Keratinocyte (primary cell): Measurements from ENCODE around the gene ATP8B1. TPM values are rescaled to one million over a fixed set of nuclear protein-coding genes. Genes with fewer than 3 reads are reported as not detected.

Experiments used
- DNase-seq: peaks from one replicate; pipeline ENCODE4 v3.0.0-alpha.2; 2011; ENCODE audit warnings: low read depth, missing footprints, low spot score
- FAIRE-seq: peaks from 2 replicates; lab custom pipeline; 2011; peaks lifted over from hg19 to GRCh38; lab: Jason Lieb, UNC
- H2AFZ ChIP-seq: 2 replicates; pipeline ENCODE4 v1.6.0; 2012; ENCODE audit warnings: low read length, control low read depth, inconsistent platforms; ENCODE audit not compliant: control insufficient read depth
- H3K27ac ChIP-seq: 2 replicates; pipeline ENCODE4 v1.5.1; 2011; ENCODE audit warnings: low read length; ENCODE audit not compliant: control insufficient read depth, insufficient read depth
- H3K27me3 ChIP-seq: 3 replicates; pipeline ENCODE4 v1.6.0; 2011; ENCODE audit warnings: low read length; ENCODE audit not compliant: control insufficient read depth, insufficient read depth; ENCODE audit errors: extremely low read depth
- H3K36me3 ChIP-seq, 2 experiments: 2 replicates in 1 of 2; 3 replicates in 1 of 2; pipeline ENCODE4 v1.5.1; 2011; ENCODE audit warnings: low read length in 2 of 2, mild to moderate bottlenecking in 1 of 2; ENCODE audit not compliant: control insufficient read depth in 2 of 2, insufficient read depth in 2 of 2; ENCODE audit errors: extremely low read depth in 1 of 2
- H3K4me1 ChIP-seq: 3 replicates; pipeline ENCODE4 v1.5.1; 2011; ENCODE audit warnings: low read length; ENCODE audit not compliant: control insufficient read depth, insufficient read depth; ENCODE audit errors: extremely low read depth
- H3K4me2 ChIP-seq: 3 replicates; pipeline ENCODE4 v1.6.0; 2011; ENCODE audit warnings: low read depth, low read length; ENCODE audit not compliant: control insufficient read depth, insufficient read depth; ENCODE audit errors: extremely low read depth
- H3K4me3 ChIP-seq, 3 experiments: fragments of 200-600 bp in 1 of 3; sonication (generic) in 1 of 3; 2 replicates in 2 of 3; 3 replicates in 1 of 3; pipeline ENCODE4 v1.5.1; 2011 to 2016; ENCODE audit warnings: low read length in 3 of 3, mild to moderate bottlenecking in 3 of 3, control low read depth in 2 of 3, inconsistent platforms in 1 of 3, low read depth in 1 of 3, mixed read lengths in 1 of 3, mixed run types in 1 of 3, moderate library complexity in 1 of 3; ENCODE audit not compliant: control insufficient read depth in 2 of 3, insufficient read depth in 2 of 3; ENCODE audit errors: extremely low read depth in 1 of 3
- H3K79me2 ChIP-seq: 2 replicates; pipeline ENCODE4 v1.6.0; 2012; ENCODE audit warnings: low read length; ENCODE audit not compliant: control insufficient read depth, insufficient read depth
- H3K9ac ChIP-seq: 3 replicates; pipeline ENCODE4 v1.6.0; 2011; ENCODE audit warnings: low read length; ENCODE audit not compliant: control insufficient read depth, insufficient read depth; ENCODE audit errors: extremely low read depth
- H3K9me1 ChIP-seq: 3 replicates; pipeline ENCODE4 v1.6.0; 2011; ENCODE audit warnings: low read length; ENCODE audit not compliant: control insufficient read depth, insufficient read depth; ENCODE audit errors: extremely low read depth
- H3K9me3 ChIP-seq: 2 replicates; pipeline ENCODE4 v1.5.1; 2012; ENCODE audit warnings: low read depth, low read length; ENCODE audit not compliant: control insufficient read depth
- H4K20me1 ChIP-seq: 3 replicates; pipeline ENCODE4 v1.6.0; 2011; ENCODE audit warnings: low read length; ENCODE audit not compliant: control insufficient read depth, insufficient read depth; ENCODE audit errors: extremely low read depth
- CTCF ChIP-seq, 3 experiments: IDR thresholded peaks in 1 of 3; conservative IDR thresholded peaks in 1 of 3; optimal IDR thresholded peaks in 1 of 3; 2 replicates in 2 of 3; 3 replicates in 1 of 3; pipeline versions ENCODE3 to v1.5.1; 2011; ENCODE audit warnings: low read length in 3 of 3, mild to moderate bottlenecking in 3 of 3, moderate library complexity in 2 of 3, control low read depth in 1 of 3, inconsistent platforms in 1 of 3; ENCODE audit not compliant: insufficient read depth in 2 of 3; ENCODE audit errors: extremely low read depth in 1 of 3
- EZH2 ChIP-seq: IDR thresholded peaks from one replicate; pipeline ENCODE4 v1.6.1; 2012; ENCODE audit warnings: inconsistent platforms, mild to moderate bottlenecking, low read length, moderate library complexity
- dilution Hi-C: fragments of 300-500 bp; cut with MboI; formaldehyde crosslinking; loops from one replicate; pipeline ENCODE4 v1.7.0; 2020; ENCODE audit warnings: low sequenced_read_pairs; ENCODE audit not compliant: extremely low pct_ligation_motif_present
- polyA plus RNA-seq, 5 experiments: library from polyadenylated mRNA; depleted of rRNA in 3 of 5; stranded (reverse) in 3 of 5; stranded (forward) in 1 of 5; unstranded in 1 of 5; fragments of >200 nt; gene quantifications; 1 replicate in 1 of 5; 2 replicates in 3 of 5; 3 replicates in 1 of 5; pipeline versions ENCODE4 v1.2.1 to v1.2.3, GENCODE V29; 2011 to 2012; ENCODE audit warnings: missing spikeins in 2 of 5, low read depth in 1 of 5, low replicate concordance in 1 of 5

Gene ATP8B1
- polyA plus RNA-seq, 1 donor (not counting 4 experiments of a cell fraction or from before 2014, with no cell fraction given) = 20.4 TPM

GRCh38 chr18:57764087-57764486 lies 39.0 kb downstream of the ATP8B1 start:
- H3K9me3 ChIP-seq = no peaks in the 10 kb centered on the region
- no peak overlapping the region for H3K4me3 ChIP-seq
- no peaks in the 10 kb centered on the region for H4K20me1 ChIP-seq
- H3K9me1 ChIP-seq = no peaks in the 10 kb centered on the region
- no peaks in the 10 kb centered on the region for H3K4me1 ChIP-seq
- H2AFZ ChIP-seq = no peak overlapping the region
- no peak for FAIRE-seq
- dilution Hi-C loops = no loop called here
- no peaks in the 10 kb centered on the region for H3K36me3 ChIP-seq
- H3K27ac ChIP-seq = no peak overlapping the region
- no peaks in the 10 kb centered on the region for H3K27me3 ChIP-seq
- no peak for DNase-seq
- no peak overlapping the region for H3K4me2 ChIP-seq
- H3K9ac ChIP-seq = no peak overlapping the region
- peaks cover 9% of the 10 kb centered on the region for H3K79me2 ChIP-seq
- TF ChIP-seq CTCF (optimal IDR thresholded peaks at IDR 0.05 in 1 of 3, IDR thresholded peaks at IDR 0.05 in 1 of 3, conservative IDR thresholded peaks at IDR 0.05 in 1 of 3; ENCODE audit: extremely low read depth in 1 of 3, insufficient read depth in 2 of 3, low read length in 3 of 3) (no peak), EZH2 (no peak)

DNA sequence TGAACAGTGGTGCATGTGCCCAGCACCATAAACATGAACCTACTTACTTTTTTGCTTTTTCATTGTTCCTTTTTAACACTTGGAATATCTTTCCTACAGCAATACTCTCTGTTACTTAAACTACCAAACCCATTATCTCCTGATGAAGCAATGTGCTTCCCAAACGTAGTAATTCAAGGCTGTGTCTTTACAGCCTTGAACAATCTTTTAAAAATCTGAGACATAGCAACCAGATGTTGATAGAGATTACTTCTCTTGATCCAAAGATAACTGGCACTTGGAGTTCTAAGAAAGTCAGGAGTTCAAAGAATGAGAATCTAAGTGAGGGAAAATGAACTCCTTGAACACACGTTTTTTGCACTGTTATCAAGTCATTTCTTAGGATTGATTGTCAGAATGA lies 40.4 kb downstream of the ATP8B1 start:
- peaks cover 4% of the 10 kb centered on the region for H3K79me2 ChIP-seq

More for the DNA sequence above, 40.4 kb downstream of the ATP8B1 start:
- Histone ChIP-seq H4K20me1 (no peaks in the 10 kb centered on the region), H3K4me2 (no peak overlapping the region), H3K9me3 (no peaks in the 10 kb centered on the region), H3K4me3 (no peak overlapping the region), H3K27me3 (no peaks in the 10 kb centered on the region), H3K9me1 (no peaks in the 10 kb centered on the region), H3K4me1 (no peaks in the 10 kb centered on the region), H3K36me3 (no peaks in the 10 kb centered on the region), H3K27ac (no peak overlapping the region), H3K9ac (no peak overlapping the region), H2AFZ (no peak overlapping the region)
- no peak for TF ChIP-seq CTCF (optimal IDR thresholded peaks at IDR 0.05 in 1 of 3, IDR thresholded peaks at IDR 0.05 in 1 of 3, conservative IDR thresholded peaks at IDR 0.05 in 1 of 3; ENCODE audit: extremely low read depth in 1 of 3, insufficient read depth in 2 of 3, low read length in 3 of 3)
- TF ChIP-seq EZH2 = no peak
- dilution Hi-C loops = no loop called here
- DNase-seq (no peak), FAIRE-seq (no peak)
